Upper lobe of right lung (tissue), 1 donor: Measurements from ENCODE around the gene DPEP3. TPM values are rescaled to one million over a fixed set of nuclear protein-coding genes. Genes with fewer than 3 reads are reported as not detected.
A peak's percentile ranks its signal among the peaks of the same experiment; 100 is the strongest.

Source experiments
- ATAC-seq: fragments of 200-7000 bp; cut with Tn5 transposase; one replicate; pipeline ENCODE4 v1.9.1; 2020; ENCODE audit warnings: mild to moderate bottlenecking, moderate library complexity
- DNase-seq: peaks from one replicate; pipeline ENCODE4 v3.0.0-alpha.2; 2020
- H3K27ac ChIP-seq: fragments of 200-600 bp; one replicate; pipeline ENCODE4 v1.8.0; 2022
- H3K27me3 ChIP-seq: fragments of 200-600 bp; one replicate; pipeline ENCODE4 v1.8.0; 2022; ENCODE audit warnings: mild to moderate bottlenecking
- H3K36me3 ChIP-seq: fragments of 200-600 bp; one replicate; pipeline ENCODE4 v1.8.0; 2022
- H3K4me1 ChIP-seq: fragments of 200-600 bp; one replicate; pipeline ENCODE4 v1.8.0; 2022
- H3K4me3 ChIP-seq: fragments of 200-600 bp; one replicate; pipeline ENCODE4 v1.8.0; 2022; ENCODE audit warnings: mild to moderate bottlenecking
- H3K9me3 ChIP-seq: fragments of 200-600 bp; one replicate; pipeline ENCODE4 v1.8.0; 2022
- CTCF ChIP-seq: fragments of 200-600 bp; IDR thresholded peaks from one replicate; pipeline ENCODE4 v1.8.0; 2022; ENCODE audit warnings: antibody characterized with exemption
- intact Hi-C: fragments of 100-400 bp; cut with DNase I; formaldehyde crosslinking; loops from one replicate; pipeline ENCODE4 v1.11.0; 2022
- total RNA-seq: library from RNA; stranded (reverse); fragmentation: NEBNext Ultra II Directional; extraction: Animal tissue kit (Norgen Biotek cat#: 25700); gene quantifications from one replicate; pipeline ENCODE4 v1.2.1, GENCODE V29; 2021
- donor health status: DM: no; HTN: yes; CAD: no; lungs with severe emphysema.

Gene DPEP3
- total RNA-seq, 1 donor from 2014 or later, result not detected

- Histone ChIP-seq H3K4me3 (no peak overlapping the region), H3K4me1 (peaks cover 20% of the 10 kb centered on the region), H3K27me3 (no peaks in the 10 kb centered on the region), H3K27ac (no peak overlapping the region), H3K9me3 (no peaks in the 10 kb centered on the region), H3K36me3 (no peaks in the 10 kb centered on the region)
- DNase-seq (no peak), ATAC-seq (no peak)
- TF ChIP-seq CTCF, result no peak
- intact Hi-C loops, result loop anchor here (5.0 kb wide), 1 partner anchor 53 kb away; no protein-coding TSS in a partner anchor
Measured at GRCh38 chr16:67989322-67990017, 9.2 kb upstream of the DPEP3 start.

GRCh38 chr16:67988675-67989074, 8.4 kb upstream of the DPEP3 start:
- no peak for TF ChIP-seq CTCF
- H3K27ac ChIP-seq, result no peak overlapping the region
- H3K4me1 ChIP-seq, result peaks cover 26% of the 10 kb centered on the region
- no peaks in the 10 kb centered on the region for H3K36me3 ChIP-seq
- H3K4me3 ChIP-seq, result no peak overlapping the region
- no peaks in the 10 kb centered on the region for H3K27me3 ChIP-seq
- DNase-seq, result no peak
- H3K9me3 ChIP-seq, result no peaks in the 10 kb centered on the region
- intact Hi-C loops, result no loop called here
- ATAC-seq, result no peak

GRCh38 chr16:67987460-67988160, 7.3 kb upstream of the DPEP3 start:
- Histone ChIP-seq H3K9me3 (no peaks in the 10 kb centered on the region), H3K4me3 (no peak overlapping the region), H3K27me3 (no peaks in the 10 kb centered on the region), H3K4me1 (peaks cover 16% of the 10 kb centered on the region), H3K27ac (no peak overlapping the region), H3K36me3 (no peaks in the 10 kb centered on the region)
- no peak for TF ChIP-seq CTCF
- DNase-seq (no peak), ATAC-seq (peak; percentile 23)
- intact Hi-C loops, result no loop called here

GRCh38 chr16:67986949-67987348, 6.7 kb upstream of the DPEP3 start:
- intact Hi-C loops, result no loop called here
- no peak for ATAC-seq
- DNase-seq, result no peak
- no peak overlapping the region for H3K4me3 ChIP-seq
- H3K27me3 ChIP-seq, result no peaks in the 10 kb centered on the region
- TF ChIP-seq CTCF, result no peak
- no peak overlapping the region for H3K27ac ChIP-seq
- no peaks in the 10 kb centered on the region for H3K36me3 ChIP-seq
- peaks cover 16% of the 10 kb centered on the region for H3K4me1 ChIP-seq
- no peaks in the 10 kb centered on the region for H3K9me3 ChIP-seq

GRCh38 chr16:67982011-67982696, 1.9 kb upstream of the DPEP3 start:
- no peaks in the 10 kb centered on the region for H3K27me3 ChIP-seq
- intact Hi-C loops, result no loop called here
- no peak overlapping the region for H3K4me3 ChIP-seq
- H3K27ac ChIP-seq, result no peak overlapping the region
- H3K36me3 ChIP-seq, result no peaks in the 10 kb centered on the region
- H3K9me3 ChIP-seq, result no peaks in the 10 kb centered on the region
- TF ChIP-seq CTCF, result no peak
- no peak for ATAC-seq
- DNase-seq, result no peak
- H3K4me1 ChIP-seq, result peaks cover 16% of the 10 kb centered on the region
